GM12878 (cell line): Measurements from ENCODE around the gene SNAI3. TPM values are rescaled to one million over a fixed set of nuclear protein-coding genes. Genes with fewer than 3 reads are reported as not detected.

Experiments used
- ATAC-seq: fragments of 200-7000 bp; cut with Tn5 transposase; 3 replicates; pipeline ENCODE4 v1.9.1; 2020; ENCODE audit warnings: mild to moderate bottlenecking, moderate library complexity
- BruUV-seq: library from RNA; stranded (reverse); fragments of 400-500 nt; replicated peaks from 2 replicates; lab custom pipeline; 2021; lab: Mats Ljungman, UMichigan
- CTCF ChIA-PET: fragments of 300-600 bp; sonication (Branson Sonifier 250); formaldehyde crosslinking; extraction: SDS; loops from one replicate; lab custom pipeline; 2021; ENCODE audit warnings: inconsistent platforms; lab: Yijun Ruan, JAX
- POLR2A ChIA-PET: fragments of 350-600 bp; formaldehyde crosslinking; extraction: SDS; loops from one replicate; lab custom pipeline; 2021; ENCODE audit warnings: inconsistent platforms; lab: Charles Lee
- RAD21 ChIA-PET: fragments of 300-600 bp; sonication (Branson Sonifier 250); formaldehyde crosslinking; loops from one replicate; lab custom pipeline; 2023; ENCODE audit warnings: antibody characterized with exemption; ENCODE audit not compliant: unreplicated experiment; lab: Charles Lee
- SMC1A ChIA-PET: fragments of 300-600 bp; sonication (Branson Sonifier 250); formaldehyde crosslinking; loops from one replicate; lab custom pipeline; 2023; ENCODE audit not compliant: unreplicated experiment, uncharacterized antibody; lab: Charles Lee
- DNase-seq: peaks from one replicate; pipeline ENCODE4 v3.0.0-alpha.2; 2011; ENCODE audit warnings: low read depth, low spot score
- FAIRE-seq: peaks from 3 replicates; lab custom pipeline; 2011; peaks lifted over from hg19 to GRCh38; lab: Jason Lieb, UNC
- H2AFZ ChIP-seq: 2 replicates; pipeline ENCODE4 v1.6.0; 2011; ENCODE audit warnings: low read depth, low read length, control low read depth; ENCODE audit not compliant: control insufficient read depth
- H3K27ac ChIP-seq: 2 replicates; pipeline ENCODE4 v1.5.1; 2011; ENCODE audit warnings: control low read depth; ENCODE audit not compliant: control insufficient read depth, insufficient read depth
- H3K27me3 ChIP-seq, 2 experiments: replicated peaks in 1 of 2; 2 replicates each; pipeline versions ENCODE4 v1.6.0 to v1.6.1; 2011; ENCODE audit warnings: low read length in 1 of 2; ENCODE audit not compliant: control insufficient read depth in 2 of 2, insufficient read depth in 2 of 2
- H3K36me3 ChIP-seq, 2 experiments: 2 replicates each; pipeline ENCODE4 v1.5.1; 2011; ENCODE audit warnings: low read length in 1 of 2; ENCODE audit not compliant: control insufficient read depth in 2 of 2, insufficient read depth in 2 of 2
- H3K4me1 ChIP-seq: 2 replicates; pipeline ENCODE4 v1.6.1; 2011; ENCODE audit warnings: mild to moderate bottlenecking, low read length, moderate library complexity, mixed read lengths; ENCODE audit not compliant: control insufficient read depth, insufficient read depth
- H3K4me2 ChIP-seq: 2 replicates; pipeline ENCODE4 v1.6.0; 2011; ENCODE audit warnings: control low read depth; ENCODE audit not compliant: control insufficient read depth, insufficient read depth
- H3K4me3 ChIP-seq: fragments of 200-600 bp; sonication (generic); 2 replicates; pipeline ENCODE4 v1.5.1; 2016
- H3K79me2 ChIP-seq: 2 replicates; pipeline ENCODE4 v1.6.0; 2011; ENCODE audit warnings: low read length; ENCODE audit not compliant: control insufficient read depth, insufficient read depth
- H3K9ac ChIP-seq: 2 replicates; pipeline ENCODE4 v1.8.0; 2011; ENCODE audit warnings: low read length, control low read depth, mixed read lengths; ENCODE audit not compliant: control insufficient read depth, insufficient read depth
- H3K9me3 ChIP-seq: replicated peaks from 3 replicates; pipeline ENCODE4 v1.5.1; 2011; ENCODE audit warnings: mild to moderate bottlenecking, low read length; ENCODE audit not compliant: control insufficient read depth, insufficient read depth
- H4K20me1 ChIP-seq: 2 replicates; pipeline ENCODE4 v1.6.0; 2011; ENCODE audit not compliant: control insufficient read depth, insufficient read depth
- EP300 ChIP-seq, 2 experiments: fragments of 150-350 bp in 1 of 2; IDR thresholded peaks; 2 replicates each; pipeline ENCODE4 v1.6.1; 2011 to 2012; ENCODE audit warnings: low read depth in 2 of 2, low read length in 2 of 2, borderline replicate concordance in 1 of 2, improper control_type of control experiment in 1 of 2, inconsistent platforms in 1 of 2; ENCODE audit not compliant: control insufficient read depth in 1 of 2
- TARDBP ChIP-seq: IDR thresholded peaks from 2 replicates; pipeline ENCODE4 v1.6.1; 2016; ENCODE audit warnings: borderline replicate concordance
- WGBS: methylation state at CpG from one replicate; pipeline ENCODE4 v1.1.6; 2016; ENCODE audit warnings: low lambda C conversion rate; ENCODE audit not compliant: insufficient replicate concordance, insufficient coverage; ENCODE audit errors: missing lambda C conversion rate; 5-methylcytosine and 5-hydroxymethylcytosine counted together
- in situ Hi-C: fragments of 300-500 bp; cut with MboI; formaldehyde crosslinking; loops from 9 replicates; pipeline ENCODE4 v1.14.3; 2018; ENCODE audit warnings: mixed read lengths
- intact Hi-C: fragments of 100-400 bp; cut with micrococcal nuclease; formaldehyde crosslinking; loops from one replicate; pipeline ENCODE4 v1.14.2; 2022; ENCODE audit not compliant: unreplicated experiment
- polyA plus RNA-seq, 11 experiments: library from polyadenylated mRNA; depleted of rRNA in 4 of 11; unstranded in 6 of 11; stranded (reverse) in 5 of 11; fragments of >200 nt; fragmentation: Nextera tagmentation in 4 of 11; fragmentation: Illumina TruSeq in 1 of 11; extraction: Ambion mirVana in 4 of 11; extraction: Trizol in 1 of 11; gene quantifications; 1 replicate in 1 of 11; 2 replicates in 10 of 11; pipeline versions ENCODE4 v1.2.1 to v1.2.3, GENCODE V29; 2011 to 2016; ENCODE audit warnings: inconsistent platforms in 2 of 11, missing spikeins in 2 of 11, low read depth in 1 of 11
- total RNA-seq, 4 experiments: library from RNA; depleted of rRNA in 3 of 4; stranded (reverse); fragments of >200 nt in 3 of 4; fragmentation: Illumina TruSeq in 1 of 4; extraction: Trizol in 1 of 4; gene quantifications; 2 replicates each; pipeline versions ENCODE4 v1.2.1 to v1.2.3, GENCODE V29; 2013 to 2021
- TF ChIP-seq, protein P1 (sequence below): fragments of 450-650 bp; formaldehyde crosslinking; IDR thresholded peaks from 2 replicates; pipeline ENCODE4 v1.5.0; 2022; ENCODE audit warnings: mild to moderate bottlenecking, missing genetic modification characterization

SNAI3 gene
- total and polyA plus RNA-seq, 10 of the 15 experiments (the other 5 are each of a cell fraction or from before 2014, with no cell fraction given): 0.21 to 7.4 (median 3.0) TPM

- TF ChIP-seq, protein P1, sequence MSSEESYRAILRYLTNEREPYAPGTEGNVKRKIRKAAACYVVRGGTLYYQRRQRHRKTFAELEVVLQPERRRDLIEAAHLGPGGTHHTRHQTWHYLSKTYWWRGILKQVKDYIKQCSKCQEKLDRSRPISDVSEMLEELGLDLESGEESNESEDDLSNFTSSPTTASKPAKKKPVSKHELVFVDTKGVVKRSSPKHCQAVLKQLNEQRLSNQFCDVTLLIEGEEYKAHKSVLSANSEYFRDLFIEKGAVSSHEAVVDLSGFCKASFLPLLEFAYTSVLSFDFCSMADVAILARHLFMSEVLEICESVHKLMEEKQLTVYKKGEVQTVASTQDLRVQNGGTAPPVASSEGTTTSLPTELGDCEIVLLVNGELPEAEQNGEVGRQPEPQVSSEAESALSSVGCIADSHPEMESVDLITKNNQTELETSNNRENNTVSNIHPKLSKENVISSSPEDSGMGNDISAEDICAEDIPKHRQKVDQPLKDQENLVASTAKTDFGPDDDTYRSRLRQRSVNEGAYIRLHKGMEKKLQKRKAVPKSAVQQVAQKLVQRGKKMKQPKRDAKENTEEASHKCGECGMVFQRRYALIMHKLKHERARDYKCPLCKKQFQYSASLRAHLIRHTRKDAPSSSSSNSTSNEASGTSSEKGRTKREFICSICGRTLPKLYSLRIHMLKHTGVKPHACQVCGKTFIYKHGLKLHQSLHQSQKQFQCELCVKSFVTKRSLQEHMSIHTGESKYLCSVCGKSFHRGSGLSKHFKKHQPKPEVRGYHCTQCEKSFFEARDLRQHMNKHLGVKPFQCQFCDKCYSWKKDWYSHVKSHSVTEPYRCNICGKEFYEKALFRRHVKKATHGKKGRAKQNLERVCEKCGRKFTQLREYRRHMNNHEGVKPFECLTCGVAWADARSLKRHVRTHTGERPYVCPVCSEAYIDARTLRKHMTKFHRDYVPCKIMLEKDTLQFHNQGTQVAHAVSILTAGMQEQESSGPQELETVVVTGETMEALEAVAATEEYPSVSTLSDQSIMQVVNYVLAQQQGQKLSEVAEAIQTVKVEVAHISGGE (CRISPR knock-in tag): no peak
- TF ChIP-seq TARDBP (no peak), EP300 (IDR thresholded peaks at IDR 0.05; ENCODE audit: borderline replicate concordance in 1 of 2, control insufficient read depth in 1 of 2, low read depth in 2 of 2, low read length in 2 of 2) (no peak)
- BruUV-seq: no TSS peak
- in situ Hi-C loops: no loop called here
Observed at GRCh38 chr16:88686062-88686438, 257 bp downstream of the SNAI3 start.

More at GRCh38 chr16:88686062-88686438, 257 bp downstream of the SNAI3 start:
- H3K4me3 ChIP-seq: peak overlapping the region; percentile 98
- H3K4me2 ChIP-seq: peak overlapping the region; percentile 92
- H4K20me1 ChIP-seq: no peaks in the 10 kb centered on the region
- ChIA-PET CTCF (interaction anchor here (1.2 to 1.6 kb wide), 2 partner anchors 18 to 20 kb away, joined by 3 to 4 read pairs; no protein-coding TSS in a partner anchor), RAD21 (no interaction called here), POLR2A (interaction anchor here (1.5 kb wide), 1 partner anchor 15 kb away, joined by 4 read pairs; no protein-coding TSS in a partner anchor), SMC1A (no interaction called here)
- peaks cover 34% of the 10 kb centered on the region for H3K4me1 ChIP-seq
- H2AFZ ChIP-seq: peak overlapping the region; percentile 61
- no peaks in the 10 kb centered on the region; a peak in 1 of 4 replicates for H3K27me3 ChIP-seq
- no peak overlapping the region for H3K27ac ChIP-seq
- WGBS: 1% methylated on average over 11 of the region's 25 CpGs
- FAIRE-seq (no peak), DNase-seq (no peak), ATAC-seq (peak; percentile 8)
- no peaks in the 10 kb centered on the region for H3K36me3 ChIP-seq
- H3K79me2 ChIP-seq: no peaks in the 10 kb centered on the region
- H3K9ac ChIP-seq: peak overlapping the region; percentile 52; the same call in 1 of the 2 replicates
- intact Hi-C loops: no loop called here
- no peaks in the 10 kb centered on the region for H3K9me3 ChIP-seq
